Inflammatory macrophage treated with lipopolysaccharide for 1 hour (primary cell): ENCODE measurements around the gene GSTA5.
A peak's percentile ranks its signal among the peaks of the same experiment; 100 is the strongest.
"Not testable (repeated sequence)": the region's sequence is repeated elsewhere in the genome, so short reads cannot be mapped to it uniquely, and the experiment has no call there.

Source experiments
- DNase-seq, 2 donors: peaks; one replicate each; pipeline ENCODE4 v3.0.0-alpha.2; 2020 to 2022

GSTA5 gene

DNA sequence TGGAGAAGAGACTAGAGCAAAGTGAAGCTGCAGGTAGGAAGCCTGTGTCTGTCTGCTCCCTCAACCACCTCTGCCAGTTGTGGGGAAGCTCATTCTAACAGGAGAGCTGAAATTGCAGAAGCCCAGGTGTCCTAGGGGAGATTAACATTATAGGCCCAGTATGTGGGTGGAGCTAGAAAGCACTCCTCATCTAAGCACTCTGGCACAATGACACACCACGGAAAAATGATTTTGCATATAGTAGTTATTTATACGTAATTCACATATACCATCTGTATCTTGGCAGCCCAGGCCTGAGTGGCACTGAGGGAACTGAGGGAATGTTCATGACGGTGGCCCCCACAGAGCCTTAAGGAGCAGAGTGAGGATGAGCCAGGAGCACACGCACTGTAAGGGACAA lies 9.7 kb downstream of the GSTA5 start:
- not testable (repeated sequence) for DNase-seq

- no peak for DNase-seq
Measured at GRCh38 chr6:52829046-52829817, 11.4 kb downstream of the GSTA5 start.

- DNase-seq, result not testable (repeated sequence)
Measured at GRCh38 chr6:52828621-52829020, 12.0 kb downstream of the GSTA5 start.

GRCh38 chr6:52827073-52827783 lies 13.4 kb downstream of the GSTA5 start:
- not testable (repeated sequence) for DNase-seq

DNA sequence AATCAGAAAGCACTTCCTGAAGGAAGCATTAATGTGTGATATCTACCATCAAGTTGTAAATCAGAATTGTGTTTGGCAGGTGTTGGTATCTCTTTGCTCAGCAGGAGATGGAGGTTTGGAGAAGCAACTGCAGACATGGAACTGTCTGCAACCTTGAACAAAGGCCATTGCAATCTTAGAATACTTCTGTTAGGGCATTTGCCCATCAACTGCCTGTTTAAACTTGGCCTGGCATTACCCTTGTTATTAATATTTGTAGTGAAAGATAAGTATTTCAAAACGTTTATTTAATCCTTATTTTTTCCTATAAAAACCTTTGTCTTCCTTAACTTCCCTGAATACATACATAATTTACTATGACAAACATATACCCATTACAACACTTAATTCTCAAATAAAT lies 14.1 kb downstream of the GSTA5 start:
- no peak for DNase-seq

- DNase-seq, result not testable (repeated sequence)
Measured at GRCh38 chr6:52825900-52826459, 14.6 kb downstream of the GSTA5 start.

- not testable (repeated sequence) for DNase-seq
Measured at GRCh38 chr6:52825270-52825793, 15.3 kb downstream of the GSTA5 start.

GRCh38 chr6:52821842-52822241 lies 18.8 kb downstream of the GSTA5 start:
- DNase-seq, result no peak

- DNase-seq, result no peak
Measured at GRCh38 chr6:52820198-52820597, 20.4 kb downstream of the GSTA5 start.

DNA sequence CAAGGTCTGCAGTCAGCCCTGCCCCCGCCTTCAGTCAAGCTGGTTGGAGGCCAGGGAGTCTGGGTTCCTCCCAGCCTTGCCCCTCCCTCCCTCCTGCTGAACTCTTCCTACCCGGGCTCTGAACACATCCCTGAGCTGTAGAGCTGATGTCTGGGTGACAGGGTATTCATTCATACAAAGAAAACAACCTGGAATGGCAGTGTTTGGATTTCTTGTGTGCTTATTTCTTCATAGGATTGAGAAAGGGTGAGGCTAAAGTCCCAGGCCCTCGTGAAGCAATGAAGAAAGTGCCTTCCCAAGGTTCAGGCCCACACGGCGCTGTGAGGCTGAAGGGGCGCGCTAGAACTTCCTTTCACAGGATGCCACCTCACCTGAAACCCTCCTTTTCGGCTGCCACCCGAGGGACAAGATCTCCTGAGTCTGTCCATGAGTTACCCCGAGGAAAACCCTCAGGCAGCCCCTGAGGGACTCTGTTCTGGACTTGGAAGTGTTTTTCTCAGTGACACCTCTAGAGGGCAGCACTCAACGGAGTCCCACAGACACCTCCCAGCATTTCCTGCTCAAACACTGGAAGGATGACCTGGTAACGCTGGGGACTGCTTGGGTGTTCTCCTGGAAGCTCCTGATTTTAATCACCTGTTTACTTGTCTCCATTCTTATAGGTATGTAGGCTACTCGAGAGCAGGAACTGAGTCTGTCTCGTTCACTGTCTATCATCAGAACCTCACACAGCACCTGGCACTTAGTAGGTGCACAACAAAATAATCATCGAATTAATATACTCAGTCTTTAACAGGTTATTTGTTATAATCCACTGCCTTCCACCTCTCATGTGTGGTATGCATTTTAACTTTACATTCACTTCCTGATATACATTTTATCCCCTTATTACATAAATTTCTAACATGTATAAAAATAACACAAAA lies 25.2 kb downstream of the GSTA5 start:
- DNase-seq, result peak; percentile 9 to 35

DNA sequence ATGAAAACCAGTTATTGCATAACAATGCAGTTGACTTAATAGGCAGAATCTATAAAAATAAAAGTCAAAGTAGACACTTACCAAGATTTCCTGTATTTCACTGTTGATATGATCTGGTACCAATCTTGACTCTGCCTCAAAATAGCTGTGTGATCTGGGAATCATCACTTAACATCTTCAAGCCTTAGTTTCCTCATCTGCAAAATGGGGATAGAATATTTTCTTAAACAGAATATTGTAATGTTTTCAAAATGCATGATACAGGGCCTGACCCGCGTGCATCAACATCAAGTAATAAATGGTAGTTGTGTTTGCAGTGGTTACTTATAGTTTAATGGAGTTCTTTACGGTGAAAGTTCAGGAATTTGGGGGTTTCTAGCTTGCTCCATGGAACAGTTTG lies 26.1 kb downstream of the GSTA5 start:
- not testable (repeated sequence) for DNase-seq

DNA sequence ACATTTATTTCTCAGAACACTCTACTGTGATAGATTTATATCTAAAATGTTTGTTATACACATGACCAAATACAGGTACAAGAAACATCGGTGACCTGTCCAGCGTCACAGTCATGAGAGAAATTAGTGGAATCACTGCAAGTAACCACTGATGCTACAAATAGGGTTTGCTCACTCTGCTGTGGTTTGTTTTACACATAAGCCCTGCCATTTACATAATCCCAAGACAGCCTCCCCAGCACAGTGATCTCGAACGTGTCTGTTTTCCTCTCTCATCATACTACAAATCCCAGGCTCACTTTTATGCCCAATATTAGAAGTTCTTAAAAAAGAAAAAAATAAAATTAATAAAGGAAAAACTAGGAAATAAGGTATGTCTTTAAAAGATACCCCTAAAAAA lies 30.8 kb downstream of the GSTA5 start:
- not testable (repeated sequence) for DNase-seq

DNA sequence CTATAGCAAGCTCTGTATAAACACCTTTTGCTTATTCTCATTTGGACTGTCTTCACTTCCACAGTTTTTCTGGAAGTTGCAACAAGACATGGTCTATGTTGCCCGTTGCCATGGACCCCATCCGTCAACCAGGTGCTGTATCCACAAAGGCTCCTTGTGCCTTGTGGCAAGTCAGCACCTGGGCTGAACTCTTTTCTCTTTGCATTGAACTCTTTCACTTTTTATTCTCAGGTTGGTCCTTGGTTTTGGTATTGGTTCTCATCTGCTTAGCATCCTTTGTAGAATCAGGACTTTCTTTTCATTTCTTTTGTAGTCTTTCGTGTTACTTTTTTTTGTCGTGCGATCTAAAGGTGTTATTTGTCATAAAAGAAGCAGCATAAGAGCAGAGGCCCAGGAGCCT lies 32.0 kb downstream of the GSTA5 start:
- DNase-seq, result no peak

DNA sequence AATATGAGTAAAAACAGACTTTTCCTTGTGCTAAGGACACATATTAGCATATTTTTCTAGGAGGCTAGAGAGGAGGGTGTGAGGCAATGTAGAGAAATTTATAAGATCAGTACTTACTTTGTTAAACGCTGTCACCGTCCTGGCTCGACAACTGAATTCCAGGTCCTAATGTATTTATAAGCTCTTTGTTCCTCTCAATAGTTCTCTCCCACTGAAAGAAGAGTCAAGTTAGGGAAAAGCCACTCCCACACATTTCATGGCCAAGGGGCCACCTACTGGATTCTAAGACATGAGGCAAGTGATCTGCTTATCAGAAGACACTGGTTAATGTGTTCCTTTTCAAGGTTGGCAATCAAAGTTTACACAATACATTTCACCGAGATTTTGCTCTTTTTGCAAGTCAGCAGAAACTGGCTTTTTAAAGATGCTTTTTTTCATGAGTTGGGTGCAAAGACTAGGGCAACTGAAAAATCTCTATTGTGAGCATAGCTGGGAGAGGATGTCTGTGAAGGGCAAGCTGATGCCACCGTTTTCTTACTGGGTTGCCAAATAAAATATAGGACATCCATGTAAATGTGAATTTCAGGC lies 36.9 kb downstream of the GSTA5 start, which contains the start of gene GSTA1:
TSS of gene GSTA1 (minus strand) at position 149 of the 588 bp plus-strand sequence. CDS start 4,549 bp downstream, outside the sequence.
- not testable (repeated sequence) for DNase-seq

DNA sequence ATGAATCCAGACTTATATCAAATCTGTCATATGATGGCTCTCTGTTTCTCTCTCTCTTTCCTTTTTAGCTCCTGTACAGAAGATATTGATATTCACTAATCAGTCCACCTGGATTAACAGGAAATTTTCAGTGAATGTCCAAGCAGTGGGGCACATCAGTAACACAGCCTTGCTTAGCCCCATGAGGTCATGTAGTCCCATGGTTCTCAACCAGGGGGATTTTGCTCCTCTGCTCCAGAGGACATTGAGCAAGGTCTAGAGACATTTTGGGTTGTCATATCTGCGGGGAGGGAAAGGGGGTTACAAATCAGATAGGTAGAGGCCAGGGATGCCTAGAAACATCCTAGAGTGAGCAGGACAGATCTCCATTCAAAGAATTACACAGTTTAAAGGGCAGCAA lies 37.8 kb downstream of the GSTA5 start:
- DNase-seq, result no peak

DNA sequence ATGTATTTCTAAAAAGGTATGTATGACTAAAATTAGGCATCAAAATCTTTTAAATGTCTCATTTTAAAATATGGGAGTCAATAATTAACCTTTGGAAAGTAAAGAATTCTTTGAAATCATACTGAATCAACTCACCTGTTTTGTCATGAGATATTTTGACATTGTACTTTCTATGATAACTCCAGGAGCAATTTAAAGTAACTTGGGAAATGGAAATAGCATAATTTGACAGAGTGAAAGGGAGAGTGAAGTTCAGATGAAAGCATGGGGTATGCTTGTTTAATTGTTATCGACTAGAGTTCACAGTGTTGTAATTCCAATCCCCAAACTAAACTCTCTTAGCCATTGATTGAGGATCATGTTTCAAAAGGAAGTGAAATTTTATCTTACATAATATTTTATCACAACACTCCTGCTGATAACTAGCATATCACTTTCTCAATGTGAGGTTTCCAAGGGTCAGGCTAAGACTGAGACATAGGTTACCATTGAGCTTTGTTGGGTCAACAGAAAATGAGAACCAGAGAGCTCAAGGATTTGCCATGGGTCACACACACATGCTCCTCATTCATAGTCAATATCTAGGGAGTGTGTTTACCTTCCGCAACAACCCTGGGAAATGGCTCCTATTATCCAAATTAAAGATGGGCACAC lies 39.3 kb downstream of the GSTA5 start:
- no peak for DNase-seq

- DNase-seq, result not testable (repeated sequence)
Measured at GRCh38 chr6:52799272-52799671, 41.3 kb downstream of the GSTA5 start.

DNA sequence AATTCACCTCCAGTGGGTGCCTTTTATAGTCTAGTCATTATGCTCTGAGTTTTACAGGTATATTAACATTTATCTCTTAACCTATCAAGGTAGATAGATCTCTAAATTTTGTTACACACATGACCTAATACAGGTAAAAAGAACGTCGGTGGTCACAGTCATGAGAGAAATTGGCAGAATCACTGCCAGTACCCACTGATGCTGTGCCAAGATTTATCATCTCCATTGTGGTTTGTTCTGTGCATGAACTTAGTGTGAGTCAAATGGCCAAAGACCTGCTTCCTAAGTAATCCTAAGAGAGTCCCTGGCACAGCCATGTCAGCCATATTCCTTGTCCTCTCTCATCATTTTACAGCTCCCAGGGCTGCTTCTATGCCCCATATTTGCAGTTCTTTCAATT lies 46.2 kb downstream of the GSTA5 start:
- DNase-seq, result not testable (repeated sequence)

DNA sequence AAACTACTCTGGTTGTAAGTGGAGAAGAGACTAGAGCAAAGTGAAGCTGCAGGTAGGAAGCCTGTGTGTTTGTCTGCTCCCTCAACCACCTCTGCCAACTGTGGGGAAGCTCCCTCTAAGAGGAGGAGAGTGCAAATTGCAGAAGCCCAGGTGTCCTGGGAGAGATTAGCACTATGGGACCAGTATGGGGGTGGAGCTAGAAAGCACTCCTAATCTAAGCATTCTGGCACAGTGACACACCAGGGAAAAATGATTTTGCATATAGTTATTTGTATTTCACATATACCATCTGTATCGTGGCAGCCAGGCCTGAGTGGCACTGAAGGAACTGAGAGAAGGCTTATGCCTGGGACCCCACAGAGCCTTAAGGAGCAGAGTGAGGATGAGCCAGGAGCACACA lies 49.8 kb downstream of the GSTA5 start:
- DNase-seq, result no peak

DNA sequence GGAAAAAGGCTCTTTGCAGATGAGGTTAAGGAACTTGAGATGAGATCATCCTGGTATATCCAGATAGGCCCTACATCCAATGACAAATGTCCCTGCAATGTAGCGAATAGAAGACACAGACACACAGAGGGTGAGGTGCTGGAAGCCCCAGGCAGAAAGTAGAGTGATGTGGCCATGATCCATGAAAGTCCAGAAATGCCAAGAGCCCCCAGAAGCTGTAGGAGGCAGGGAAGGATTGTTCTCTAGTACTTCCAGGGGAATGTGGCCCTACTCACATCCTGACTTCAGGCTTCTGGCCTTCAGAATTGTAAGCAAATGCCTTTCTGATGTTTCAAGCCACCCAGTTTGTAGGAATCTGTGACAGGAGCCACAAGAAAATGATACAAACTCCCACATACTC lies 51.0 kb downstream of the GSTA5 start:
- DNase-seq, result not testable (repeated sequence)

- DNase-seq, result no peak
Measured at GRCh38 chr6:52788478-52788877, 52.1 kb downstream of the GSTA5 start.
